HepG2 (cell line): ENCODE measurements around the gene TCL1A. TPM values are rescaled to one million over a fixed set of nuclear protein-coding genes. Genes with fewer than 3 reads are reported as not detected.

ENCODE experiments used
- ATAC-seq: fragments of 200-7000 bp; cut with Tn5 transposase; 3 replicates; pipeline ENCODE4 v1.9.1; 2020; ENCODE audit warnings: mild to moderate bottlenecking, moderate library complexity
- BruUV-seq: library from RNA; stranded (reverse); fragments of 400-500 nt; replicated peaks from 2 replicates; lab custom pipeline; 2021; lab: Mats Ljungman, UMichigan
- CTCF ChIA-PET: fragments of 300-600 bp; formaldehyde crosslinking; extraction: SDS; loops from one replicate; lab custom pipeline; 2021; ENCODE audit warnings: low total read pairs, inconsistent platforms, low intra/inter-chr PET ratio; lab: Yijun Ruan, JAX
- POLR2A ChIA-PET: fragments of 350-600 bp; sonication (Branson Sonifier 250); formaldehyde crosslinking; loops from one replicate; lab custom pipeline; 2020; ENCODE audit warnings: antibody characterized with exemption, inconsistent platforms; lab: Yijun Ruan, JAX
- DNase-seq: peaks from one replicate; pipeline ENCODE4 v3.0.0-alpha.2; 2015; ENCODE audit warnings: low spot score
- FAIRE-seq: peaks from 3 replicates; lab custom pipeline; 2011; peaks lifted over from hg19 to GRCh38; lab: Jason Lieb, UNC
- H2AFZ ChIP-seq: one replicate; pipeline ENCODE4 v1.6.1; 2011; ENCODE audit warnings: low read length, inconsistent platforms
- H3K27ac ChIP-seq: fragments of 300-600 bp; 3 replicates; pipeline ENCODE4 v1.8.0; 2011; ENCODE audit warnings: mixed run types, mild to moderate bottlenecking, mixed read lengths, low read length, inconsistent platforms; ENCODE audit not compliant: insufficient read depth; ENCODE audit errors: extremely low read length
- H3K27me3 ChIP-seq, 2 experiments: fragments of 200-600 bp in 1 of 2; 2 replicates in 1 of 2; 3 replicates in 1 of 2; pipeline versions ENCODE4 v1.6.0 to v1.8.0; 2011; ENCODE audit warnings: low read length in 2 of 2, mild to moderate bottlenecking in 2 of 2, moderate library complexity in 2 of 2, inconsistent platforms in 1 of 2; ENCODE audit not compliant: insufficient read depth in 2 of 2, control insufficient read depth in 1 of 2
- H3K36me3 ChIP-seq, 2 experiments: fragments of 200-600 bp in 1 of 2; replicated peaks in 1 of 2; 2 replicates in 1 of 2; 3 replicates in 1 of 2; pipeline versions ENCODE4 v1.5.1 to v1.8.0; 2011; ENCODE audit warnings: low read length in 2 of 2, inconsistent platforms in 1 of 2; ENCODE audit not compliant: insufficient read depth in 2 of 2, control insufficient read depth in 1 of 2
- H3K4me1 ChIP-seq: 2 replicates; pipeline ENCODE4 v1.5.1; 2012; ENCODE audit warnings: low read length, inconsistent platforms; ENCODE audit not compliant: insufficient read depth
- H3K4me2 ChIP-seq: 2 replicates; pipeline ENCODE4 v1.6.0; 2011; ENCODE audit warnings: low read depth, low read length, inconsistent platforms
- H3K4me3 ChIP-seq, 3 experiments: fragments of 200-600 bp in 1 of 3; sonication (generic), shearing (Covaris generic) in 1 of 3; replicated peaks in 1 of 3; 2 replicates each; pipeline ENCODE4 v1.5.1; 2011 to 2016; ENCODE audit warnings: low read length in 3 of 3, inconsistent platforms in 2 of 3, low read depth in 2 of 3, mild to moderate bottlenecking in 2 of 3, control low read depth in 1 of 3, mixed read lengths in 1 of 3; ENCODE audit not compliant: insufficient read depth in 1 of 3
- H3K79me2 ChIP-seq: one replicate; pipeline ENCODE4 v1.6.1; 2011; ENCODE audit warnings: low read length, inconsistent platforms; ENCODE audit not compliant: insufficient read depth
- H3K9ac ChIP-seq: 2 replicates; pipeline ENCODE4 v1.6.0; 2011; ENCODE audit warnings: mild to moderate bottlenecking, low read depth, low read length, inconsistent platforms; ENCODE audit not compliant: insufficient read depth
- H3K9me3 ChIP-seq: 2 replicates; pipeline ENCODE4 v1.5.1; 2012; ENCODE audit warnings: mild to moderate bottlenecking, low read length
- H4K20me1 ChIP-seq: 2 replicates; pipeline ENCODE4 v1.6.0; 2011; ENCODE audit warnings: inconsistent platforms, mild to moderate bottlenecking, low read length, moderate library complexity; ENCODE audit not compliant: insufficient read depth
- BATF2 ChIP-seq: sonication (generic); formaldehyde crosslinking; IDR thresholded peaks from 2 replicates; pipeline ENCODE4 v1.8.0; 2022; ENCODE audit warnings: mild to moderate bottlenecking, missing genetic modification reagents, moderate library complexity
- HOMEZ ChIP-seq: IDR thresholded peaks from 2 replicates; pipeline ENCODE4 v1.6.1; 2016; ENCODE audit warnings: low read depth
- HOXA9 ChIP-seq: sonication (generic); formaldehyde crosslinking; IDR thresholded peaks from 2 replicates; pipeline ENCODE4 v1.8.1; 2022; ENCODE audit warnings: missing genetic modification reagents, mild to moderate bottlenecking, moderate library complexity, borderline replicate concordance
- IRF1 ChIP-seq: sonication (generic); formaldehyde crosslinking; IDR thresholded peaks from 2 replicates; pipeline ENCODE4 v1.4.0; 2020; ENCODE audit warnings: low read depth, mild to moderate bottlenecking, missing genetic modification reagents
- JUN ChIP-seq: sonication (generic); formaldehyde crosslinking; IDR thresholded peaks from 2 replicates; pipeline ENCODE4 v1.4.0; 2020; ENCODE audit warnings: mild to moderate bottlenecking, missing genetic modification reagents
- MEIS2 ChIP-seq: sonication (generic); formaldehyde crosslinking; IDR thresholded peaks from 2 replicates; pipeline ENCODE4 v1.9.0; 2021; ENCODE audit warnings: mild to moderate bottlenecking, missing genetic modification reagents
- PHF21A ChIP-seq: sonication (generic); formaldehyde crosslinking; IDR thresholded peaks from 2 replicates; pipeline ENCODE4 v1.5.0; 2020; ENCODE audit warnings: mild to moderate bottlenecking, missing genetic modification reagents
- TCF12 ChIP-seq, 2 experiments: fragments of 450-650 bp in 1 of 2; sonication (generic) in 1 of 2; formaldehyde crosslinking in 1 of 2; IDR thresholded peaks; 2 replicates each; pipeline versions ENCODE4 v1.6.1 to v1.8.0; 2017 to 2022; ENCODE audit warnings: antibody characterized with exemption in 1 of 2, mild to moderate bottlenecking in 1 of 2, missing genetic modification reagents in 1 of 2, moderate library complexity in 1 of 2
- USF2 ChIP-seq, 2 experiments: sonication (generic) in 1 of 2; formaldehyde crosslinking in 1 of 2; IDR thresholded peaks; 2 replicates each; pipeline versions ENCODE4 v1.5.1 to v1.6.1; 2011 to 2020; ENCODE audit warnings: borderline replicate concordance in 1 of 2, low read depth in 1 of 2, low read length in 1 of 2, mild to moderate bottlenecking in 1 of 2, missing genetic modification reagents in 1 of 2, moderate library complexity in 1 of 2
- ZBTB33 ChIP-seq: sonication (generic); formaldehyde crosslinking; IDR thresholded peaks from 2 replicates; pipeline ENCODE4 v1.4.0; 2020; ENCODE audit warnings: missing genetic modification reagents
- ZBTB34 ChIP-seq: sonication (generic); formaldehyde crosslinking; IDR thresholded peaks from 2 replicates; pipeline ENCODE4 v1.8.0; 2022; ENCODE audit warnings: mild to moderate bottlenecking, missing genetic modification reagents
- ZNF138 ChIP-seq: sonication (generic); formaldehyde crosslinking; IDR thresholded peaks from 2 replicates; pipeline ENCODE4 v1.5.0; 2020; ENCODE audit warnings: mild to moderate bottlenecking, low read depth, missing genetic modification reagents
- ZNF343 ChIP-seq: sonication (generic); formaldehyde crosslinking; IDR thresholded peaks from 2 replicates; pipeline ENCODE4 v1.4.0; 2020; ENCODE audit warnings: mild to moderate bottlenecking, missing genetic modification reagents
- ZNF674 ChIP-seq: sonication (generic); formaldehyde crosslinking; IDR thresholded peaks from 2 replicates; pipeline ENCODE4 v1.5.0; 2020; ENCODE audit warnings: low read depth, mild to moderate bottlenecking, missing genetic modification reagents
- WGBS: methylation state at CpG from one replicate; pipeline ENCODE4 v1.1.6; 2017; ENCODE audit warnings: low lambda C conversion rate; 5-methylcytosine and 5-hydroxymethylcytosine counted together
- in situ Hi-C: cut with HindIII; loops from 2 replicates; pipeline ENCODE4 v1.10.0; 2017; ENCODE audit warnings: low pct_unique_long_range_greater_than_20kb; ENCODE audit not compliant: extremely low pct_ligation_motif_present
- intact Hi-C: fragments of 100-400 bp; cut with micrococcal nuclease; formaldehyde crosslinking; loops from one replicate; pipeline ENCODE4 v1.10.0; 2022; ENCODE audit not compliant: unreplicated experiment
- polyA plus RNA-seq, 8 experiments: library from polyadenylated mRNA; depleted of rRNA in 3 of 8; stranded (reverse) in 7 of 8; unstranded in 1 of 8; fragments of >200 nt; fragmentation: Illumina TruSeq in 4 of 8; extraction: Trizol in 4 of 8; gene quantifications; 2 replicates each; pipeline versions ENCODE4 v1.2.1 to v1.2.3, GENCODE V29; 2011 to 2016; ENCODE audit warnings: low read depth in 4 of 8, missing spikeins in 1 of 8, mixed read lengths in 1 of 8; ENCODE audit not compliant: insufficient read depth in 1 of 8
- total RNA-seq, 5 experiments: library from RNA; depleted of rRNA; stranded (reverse); fragments of >200 nt; fragmentation: Illumina TruSeq; extraction: Trizol; gene quantifications; 2 replicates each; pipeline ENCODE4 v1.2.3, GENCODE V29; 2016; ENCODE audit warnings: low read depth in 1 of 5

The TCL1A gene
- total and polyA plus RNA-seq, 2 of the 13 experiments (the other 11 are each of a cell fraction or from before 2014, with no cell fraction given): not detected

GRCh38 chr14:95711476-95712176 is 2.3 kb downstream of the TCL1A start:
- no TSS peak for BruUV-seq
- H3K4me2 ChIP-seq: no peak overlapping the region
- no peak overlapping the region for H2AFZ ChIP-seq
- ATAC-seq (no peak), FAIRE-seq (no peak), DNase-seq (no peak)
- H3K9me3 ChIP-seq: no peaks in the 10 kb centered on the region
- H3K79me2 ChIP-seq: no peaks in the 10 kb centered on the region
- H3K36me3 ChIP-seq: no peaks in the 10 kb centered on the region
- H3K4me3 ChIP-seq: no peak overlapping the region
- WGBS: 45% methylated on average over 4 of the region's 9 CpGs
- H3K9ac ChIP-seq: no peak overlapping the region
- CTCF ChIA-PET: no interaction called here
- POLR2A ChIA-PET: no interaction called here
- intact Hi-C loops: no loop called here
- H3K4me1 ChIP-seq: no peaks in the 10 kb centered on the region
- in situ Hi-C loops: no loop called here
- H3K27ac ChIP-seq: no peak overlapping the region
- H4K20me1 ChIP-seq: no peaks in the 10 kb centered on the region
- H3K27me3 ChIP-seq: peaks cover 9 to 51% of the 10 kb centered on the region in 2 experiments
- TF ChIP-seq MEIS2 (CRISPR knock-in tag) (no peak), IRF1 (no peak), TCF12 (IDR thresholded peaks at IDR 0.05) (no peak), TCF12 (CRISPR knock-in tag; IDR thresholded peaks at IDR 0.05) (no peak), ZNF343 (CRISPR knock-in tag) (no peak), ZBTB34 (CRISPR knock-in tag) (no peak), HOXA9 (CRISPR knock-in tag) (no peak), PHF21A (CRISPR knock-in tag) (no peak), ZNF674 (no peak), USF2 (IDR thresholded peaks at IDR 0.05; ENCODE audit: low read depth, low read length) (no peak), USF2 (CRISPR knock-in tag; IDR thresholded peaks at IDR 0.05; ENCODE audit: borderline replicate concordance) (no peak), HOMEZ (CRISPR knock-in tag) (no peak), ZNF138 (CRISPR knock-in tag) (no peak), JUN (no peak), BATF2 (no peak), ZBTB33 (no peak)
